Measurements from ENCODE around the gene ATRIP.

GRCh38 chr3:48436477-48436787 is 10.1 kb upstream of the ATRIP start:
- TF ChIP-seq POLR2A (IDR thresholded peaks at IDR 0.05) (no peak), CTCF (IDR thresholded peaks at IDR 0.05) (no peak), EP300 (IDR thresholded peaks at IDR 0.05) (no peak), POLR2AphosphoS5 (IDR thresholded peaks at IDR 0.05) (no peak)

Data from upper lobe of left lung (tissue), 4 donors.